SK-N-SH treated with all-trans-retinoic acid at 6 μM for 48 hours (cell line): ENCODE measurements around the gene PIGC.

Source experiments
- OSR1 ChIP-seq: fragments of 250-450 bp; sonication (Bioruptor Pico); IDR thresholded peaks from 2 replicates; pipeline ENCODE4 v1.8.0; 2022; ENCODE audit warnings: moderate library complexity, mild to moderate bottlenecking, inconsistent platforms
- ZC3H10 ChIP-seq: fragments of 250-450 bp; sonication (Bioruptor Pico); IDR thresholded peaks from 2 replicates; pipeline ENCODE4 v1.5.1; 2021; ENCODE audit warnings: mild to moderate bottlenecking, moderate library complexity
- TF ChIP-seq, protein P1 (sequence below): fragments of 250-450 bp; sonication (Bioruptor Pico); IDR thresholded peaks from 2 replicates; pipeline ENCODE4 v1.5.1; 2020; ENCODE audit warnings: low read depth, mild to moderate bottlenecking, moderate library complexity

DNA sequence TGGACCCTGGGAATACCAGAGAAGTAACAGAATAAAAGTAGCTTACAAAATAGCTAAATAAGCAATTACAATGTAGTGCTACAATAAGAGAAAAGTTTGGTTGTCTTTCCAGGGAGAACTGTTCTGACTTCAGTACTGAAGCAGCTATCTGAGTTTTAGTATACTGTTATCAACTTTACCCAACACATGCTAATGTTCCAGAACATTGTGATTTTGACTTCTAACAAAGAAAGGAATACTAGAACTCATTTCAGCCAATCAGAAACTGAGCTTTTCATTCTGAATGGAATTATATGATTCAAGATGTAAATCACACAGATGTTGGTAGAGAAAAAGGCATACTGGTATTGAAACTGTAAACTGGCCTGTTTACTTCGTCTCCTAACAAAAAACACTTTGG lies 23.5 kb downstream of the PIGC start, which contains the start of gene C1orf105:
- no peak for TF ChIP-seq OSR1 (CRISPR knock-in tag)
- TF ChIP-seq ZC3H10 (CRISPR knock-in tag), result no peak
- TF ChIP-seq, protein P1, sequence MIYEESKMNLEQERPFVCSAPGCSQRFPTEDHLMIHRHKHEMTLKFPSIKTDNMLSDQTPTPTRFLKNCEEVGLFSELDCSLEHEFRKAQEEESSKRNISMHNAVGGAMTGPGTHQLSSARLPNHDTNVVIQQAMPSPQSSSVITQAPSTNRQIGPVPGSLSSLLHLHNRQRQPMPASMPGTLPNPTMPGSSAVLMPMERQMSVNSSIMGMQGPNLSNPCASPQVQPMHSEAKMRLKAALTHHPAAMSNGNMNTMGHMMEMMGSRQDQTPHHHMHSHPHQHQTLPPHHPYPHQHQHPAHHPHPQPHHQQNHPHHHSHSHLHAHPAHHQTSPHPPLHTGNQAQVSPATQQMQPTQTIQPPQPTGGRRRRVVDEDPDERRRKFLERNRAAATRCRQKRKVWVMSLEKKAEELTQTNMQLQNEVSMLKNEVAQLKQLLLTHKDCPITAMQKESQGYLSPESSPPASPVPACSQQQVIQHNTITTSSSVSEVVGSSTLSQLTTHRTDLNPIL, result no peak
